Loucy (cell line): Measurements from ENCODE around the gene AHNAK.

Source experiments
- H2AFZ ChIP-seq: fragments of 200-600 bp; sonication (generic); 2 replicates; pipeline ENCODE4 v1.6.0; 2016; ENCODE audit warnings: antibody characterized with exemption, mild to moderate bottlenecking, low read length, moderate library complexity
- H3F3A ChIP-seq: fragments of 200-600 bp; 2 replicates; pipeline ENCODE4 v1.6.0; 2016; ENCODE audit warnings: antibody characterized with exemption, low read depth, mild to moderate bottlenecking
- H3K27me3 ChIP-seq: fragments of 200-600 bp; sonication (generic); 2 replicates; pipeline ENCODE4 v1.6.1; 2014; ENCODE audit warnings: low read length, mild to moderate bottlenecking; ENCODE audit not compliant: insufficient read depth, poor library complexity, severe bottlenecking
- H3K36me3 ChIP-seq: fragments of 200-600 bp; sonication (generic); 2 replicates; pipeline ENCODE4 v1.6.1; 2016; ENCODE audit warnings: low read length; ENCODE audit not compliant: insufficient read depth
- H3K4me1 ChIP-seq: fragments of 200-600 bp; sonication (generic); 2 replicates; pipeline ENCODE4 v1.5.1; 2014; ENCODE audit warnings: low read length, mild to moderate bottlenecking; ENCODE audit not compliant: insufficient read depth, poor library complexity, severe bottlenecking
- H3K4me2 ChIP-seq: fragments of 200-600 bp; sonication (generic); 2 replicates; pipeline ENCODE4 v1.6.0; 2014; ENCODE audit warnings: antibody characterized with exemption, low read length, low read depth, mild to moderate bottlenecking; ENCODE audit not compliant: poor library complexity, severe bottlenecking
- H3K4me3 ChIP-seq: fragments of 200-600 bp; sonication (generic); 2 replicates; pipeline ENCODE4 v1.5.1; 2014; ENCODE audit warnings: low read length, mild to moderate bottlenecking, mixed read lengths; ENCODE audit not compliant: poor library complexity, severe bottlenecking
- H3K79me2 ChIP-seq: fragments of 200-600 bp; sonication (generic); 2 replicates; pipeline ENCODE4 v1.6.1; 2014; ENCODE audit warnings: low read length; ENCODE audit not compliant: insufficient read depth
- H3K9ac ChIP-seq: fragments of 200-600 bp; sonication (generic); 2 replicates; pipeline ENCODE4 v1.6.0; 2014; ENCODE audit warnings: mild to moderate bottlenecking, low read depth, low read length, moderate library complexity; ENCODE audit not compliant: poor library complexity, severe bottlenecking
- H3K9me2 ChIP-seq: fragments of 200-600 bp; sonication (generic); replicated peaks from 2 replicates; pipeline ENCODE4 v1.6.1; 2016; ENCODE audit warnings: low read depth, low read length, mixed read lengths
- H3K9me3 ChIP-seq: fragments of 200-600 bp; sonication (generic); 2 replicates; pipeline ENCODE4 v1.6.1; 2014; ENCODE audit warnings: mild to moderate bottlenecking, antibody characterized with exemption, low read length, low read depth; ENCODE audit not compliant: insufficient read depth
- H4K20me1 ChIP-seq: fragments of 200-600 bp; sonication (generic); 2 replicates; pipeline ENCODE4 v1.6.0; 2014; ENCODE audit warnings: antibody characterized with exemption, low read length, mild to moderate bottlenecking; ENCODE audit not compliant: insufficient read depth, poor library complexity, severe bottlenecking
- EZH2phosphoT487 ChIP-seq: fragments of 200-600 bp; IDR thresholded peaks from 2 replicates; pipeline ENCODE4 v1.6.1; 2018; ENCODE audit warnings: antibody characterized with exemption, mild to moderate bottlenecking, moderate library complexity, borderline replicate concordance
- TF ChIP-seq, protein P1 (sequence below): fragments of 200-600 bp; sonication (generic); conservative IDR thresholded peaks from 2 replicates; pipeline ENCODE4 v1.5.1; 2014; ENCODE audit warnings: mild to moderate bottlenecking, antibody characterized with exemption, low read length

AHNAK gene

DNA sequence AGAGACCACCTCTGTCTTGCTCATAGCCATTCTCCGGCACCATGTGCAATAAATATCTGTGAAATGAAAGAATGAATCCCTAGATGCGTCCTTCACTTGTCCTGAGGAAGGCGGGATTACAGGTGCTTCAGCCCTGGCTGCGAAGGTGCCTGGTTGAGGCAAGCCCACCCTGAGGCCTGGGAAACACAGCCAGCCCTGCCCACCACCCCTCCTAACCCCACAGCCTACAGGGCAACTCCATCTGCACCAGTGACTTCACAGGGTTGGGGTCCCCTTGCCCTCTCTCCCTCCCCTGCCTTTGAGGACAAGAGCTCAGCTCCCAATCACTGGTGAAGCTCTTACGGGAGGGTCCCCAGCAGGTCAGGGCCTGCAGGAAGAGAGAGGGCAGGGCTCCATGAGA is 145.2 kb downstream of the AHNAK start:
- no peak overlapping the region for H2AFZ ChIP-seq
- H3K4me3 ChIP-seq = no peak overlapping the region
- H3K4me2 ChIP-seq = no peak overlapping the region
- H3K36me3 ChIP-seq = no peaks in the 10 kb centered on the region
- no peaks in the 10 kb centered on the region for H3K79me2 ChIP-seq
- H3K9me2 ChIP-seq = no peaks in the 10 kb centered on the region
- no peak overlapping the region for H3K9ac ChIP-seq
- no peaks in the 10 kb centered on the region for H3F3A ChIP-seq
- H3K4me1 ChIP-seq = no peaks in the 10 kb centered on the region
- no peaks in the 10 kb centered on the region for H3K27me3 ChIP-seq
- H4K20me1 ChIP-seq = no peaks in the 10 kb centered on the region
- no peaks in the 10 kb centered on the region for H3K9me3 ChIP-seq
- TF ChIP-seq EZH2phosphoT487 = no peak
- TF ChIP-seq, protein P1, sequence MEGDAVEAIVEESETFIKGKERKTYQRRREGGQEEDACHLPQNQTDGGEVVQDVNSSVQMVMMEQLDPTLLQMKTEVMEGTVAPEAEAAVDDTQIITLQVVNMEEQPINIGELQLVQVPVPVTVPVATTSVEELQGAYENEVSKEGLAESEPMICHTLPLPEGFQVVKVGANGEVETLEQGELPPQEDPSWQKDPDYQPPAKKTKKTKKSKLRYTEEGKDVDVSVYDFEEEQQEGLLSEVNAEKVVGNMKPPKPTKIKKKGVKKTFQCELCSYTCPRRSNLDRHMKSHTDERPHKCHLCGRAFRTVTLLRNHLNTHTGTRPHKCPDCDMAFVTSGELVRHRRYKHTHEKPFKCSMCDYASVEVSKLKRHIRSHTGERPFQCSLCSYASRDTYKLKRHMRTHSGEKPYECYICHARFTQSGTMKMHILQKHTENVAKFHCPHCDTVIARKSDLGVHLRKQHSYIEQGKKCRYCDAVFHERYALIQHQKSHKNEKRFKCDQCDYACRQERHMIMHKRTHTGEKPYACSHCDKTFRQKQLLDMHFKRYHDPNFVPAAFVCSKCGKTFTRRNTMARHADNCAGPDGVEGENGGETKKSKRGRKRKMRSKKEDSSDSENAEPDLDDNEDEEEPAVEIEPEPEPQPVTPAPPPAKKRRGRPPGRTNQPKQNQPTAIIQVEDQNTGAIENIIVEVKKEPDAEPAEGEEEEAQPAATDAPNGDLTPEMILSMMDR = no peak

DNA sequence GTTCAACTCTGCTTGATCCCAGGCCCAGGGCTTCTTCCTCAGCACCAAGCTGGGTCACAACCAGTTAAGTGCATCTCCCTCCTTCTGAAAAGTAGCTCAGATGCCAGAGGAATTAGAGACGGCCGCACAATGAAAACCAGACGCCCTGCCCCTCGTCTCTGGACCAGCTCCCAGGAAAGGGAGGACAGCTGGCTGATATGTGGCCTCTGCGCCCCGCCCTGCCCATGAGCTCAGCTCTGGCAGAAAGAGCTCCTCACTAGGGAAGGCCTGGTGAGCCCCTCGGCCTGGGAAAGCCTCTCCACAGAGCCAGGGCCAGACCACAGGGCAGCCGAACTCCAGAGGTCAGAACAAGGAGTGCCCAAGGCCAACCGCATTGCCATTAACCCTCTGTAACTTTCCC is 145.8 kb downstream of the AHNAK start:
- Histone ChIP-seq H3K9me3 (no peaks in the 10 kb centered on the region), H3F3A (no peaks in the 10 kb centered on the region), H3K4me3 (no peak overlapping the region), H3K79me2 (no peaks in the 10 kb centered on the region), H2AFZ (no peak overlapping the region), H3K4me2 (no peak overlapping the region), H3K36me3 (no peaks in the 10 kb centered on the region), H4K20me1 (no peaks in the 10 kb centered on the region), H3K9me2 (no peaks in the 10 kb centered on the region), H3K4me1 (no peaks in the 10 kb centered on the region), H3K9ac (no peak overlapping the region), H3K27me3 (no peaks in the 10 kb centered on the region)
- TF ChIP-seq, protein P1 = no peak
- TF ChIP-seq EZH2phosphoT487 = no peak

DNA sequence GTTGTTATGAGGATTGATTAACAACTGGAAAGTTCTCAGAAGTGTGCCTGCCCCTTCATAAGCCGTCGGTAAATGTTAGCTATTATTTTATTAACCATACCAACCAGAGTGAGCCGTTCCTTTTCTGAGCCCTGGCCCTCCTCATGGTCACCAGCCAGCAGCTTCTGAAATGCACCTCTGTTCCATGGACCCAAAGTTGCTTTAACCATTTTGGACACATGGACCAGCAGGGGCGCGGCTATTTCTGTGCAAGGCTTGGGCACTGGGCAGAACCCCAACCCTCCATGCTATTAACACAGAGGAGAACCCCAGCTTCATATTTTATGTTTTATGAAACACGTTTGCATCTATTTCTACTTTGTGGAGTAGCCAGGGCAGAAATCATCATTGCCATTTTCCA is 146.3 kb downstream of the AHNAK start:
- TF ChIP-seq, protein P1 = no peak
- TF ChIP-seq EZH2phosphoT487 = no peak
- Histone ChIP-seq H2AFZ (no peak overlapping the region), H3K4me3 (no peak overlapping the region), H3K9me2 (no peaks in the 10 kb centered on the region), H3K9me3 (no peaks in the 10 kb centered on the region), H3F3A (no peaks in the 10 kb centered on the region), H3K36me3 (no peaks in the 10 kb centered on the region), H3K27me3 (no peaks in the 10 kb centered on the region), H3K4me2 (no peak overlapping the region), H3K9ac (no peak overlapping the region), H4K20me1 (no peaks in the 10 kb centered on the region), H3K4me1 (no peaks in the 10 kb centered on the region), H3K79me2 (no peaks in the 10 kb centered on the region)
